VCaP (cell line): Measurements from ENCODE around the gene DARS1.

Experiments used
- H3K27ac ChIP-seq: fragments of 450-650 bp; 2 replicates; pipeline ENCODE4 v1.5.1; 2017
- TF ChIP-seq, protein P1 (sequence below): fragments of 450-650 bp; conservative IDR thresholded peaks from 2 replicates; pipeline ENCODE4 v1.5.1; 2017; ENCODE audit warnings: mild to moderate bottlenecking, moderate library complexity

Gene DARS1

GRCh38 chr2:136015699-136016098, 30.3 kb upstream of the DARS1 start:
- H3K27ac ChIP-seq, result no peak overlapping the region
- TF ChIP-seq, protein P1, sequence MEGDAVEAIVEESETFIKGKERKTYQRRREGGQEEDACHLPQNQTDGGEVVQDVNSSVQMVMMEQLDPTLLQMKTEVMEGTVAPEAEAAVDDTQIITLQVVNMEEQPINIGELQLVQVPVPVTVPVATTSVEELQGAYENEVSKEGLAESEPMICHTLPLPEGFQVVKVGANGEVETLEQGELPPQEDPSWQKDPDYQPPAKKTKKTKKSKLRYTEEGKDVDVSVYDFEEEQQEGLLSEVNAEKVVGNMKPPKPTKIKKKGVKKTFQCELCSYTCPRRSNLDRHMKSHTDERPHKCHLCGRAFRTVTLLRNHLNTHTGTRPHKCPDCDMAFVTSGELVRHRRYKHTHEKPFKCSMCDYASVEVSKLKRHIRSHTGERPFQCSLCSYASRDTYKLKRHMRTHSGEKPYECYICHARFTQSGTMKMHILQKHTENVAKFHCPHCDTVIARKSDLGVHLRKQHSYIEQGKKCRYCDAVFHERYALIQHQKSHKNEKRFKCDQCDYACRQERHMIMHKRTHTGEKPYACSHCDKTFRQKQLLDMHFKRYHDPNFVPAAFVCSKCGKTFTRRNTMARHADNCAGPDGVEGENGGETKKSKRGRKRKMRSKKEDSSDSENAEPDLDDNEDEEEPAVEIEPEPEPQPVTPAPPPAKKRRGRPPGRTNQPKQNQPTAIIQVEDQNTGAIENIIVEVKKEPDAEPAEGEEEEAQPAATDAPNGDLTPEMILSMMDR, result no peak

GRCh38 chr2:136014411-136014810, 29.0 kb upstream of the DARS1 start:
- peak overlapping the region; percentile 62 for H3K27ac ChIP-seq
- TF ChIP-seq, protein P1, result no peak

DNA sequence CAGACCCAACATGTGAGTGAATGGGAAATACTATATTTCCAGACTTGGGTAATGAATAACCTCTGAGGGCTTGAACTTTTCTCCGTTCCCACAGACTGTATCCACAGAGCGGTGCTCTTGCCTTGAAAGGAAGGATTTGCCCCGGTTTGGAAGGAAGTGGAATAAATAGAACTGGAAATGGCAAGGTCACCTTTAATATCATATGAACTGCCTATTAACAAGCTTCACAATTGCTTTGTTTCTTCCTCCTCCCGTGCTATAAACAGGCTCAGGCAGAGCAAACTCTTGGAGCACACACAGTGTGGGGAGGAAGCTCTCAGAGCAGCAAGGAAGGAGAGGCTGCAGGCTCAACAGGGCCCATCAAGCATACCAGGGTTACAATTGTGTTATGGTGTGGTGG, 28.5 kb upstream of the DARS1 start:
- H3K27ac ChIP-seq, result peak overlapping the region; percentile 62
- TF ChIP-seq, protein P1, result peak; percentile 34; the same call in 1 of the 2 replicates

- TF ChIP-seq, protein P1, result no peak
- H3K27ac ChIP-seq, result no peak overlapping the region
Observed at GRCh38 chr2:136013136-136013685, 27.8 kb upstream of the DARS1 start.

DNA sequence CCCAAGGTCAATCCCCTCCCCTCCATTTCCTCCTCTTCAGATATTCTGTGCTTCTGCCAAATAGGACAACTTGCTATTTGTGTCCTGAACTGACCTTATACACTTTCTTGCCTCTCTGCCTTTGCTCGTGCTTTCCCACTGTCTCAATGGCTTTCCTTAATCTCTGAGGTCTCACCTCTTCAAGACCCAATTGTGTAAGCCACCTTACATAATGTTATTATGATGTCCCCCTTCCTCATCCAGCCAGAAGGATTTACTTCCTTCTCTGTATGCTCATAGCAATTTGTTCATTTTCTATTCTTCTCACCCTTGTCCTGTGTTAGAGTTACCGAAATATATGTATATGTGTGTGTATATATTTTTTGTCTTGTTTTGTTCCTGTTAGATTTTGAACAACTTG, 26.9 kb upstream of the DARS1 start:
- H3K27ac ChIP-seq, result no peak overlapping the region
- TF ChIP-seq, protein P1, result no peak

GRCh38 chr2:136010126-136010525, 24.7 kb upstream of the DARS1 start:
- TF ChIP-seq, protein P1, result no peak
- H3K27ac ChIP-seq, result no peak overlapping the region

DNA sequence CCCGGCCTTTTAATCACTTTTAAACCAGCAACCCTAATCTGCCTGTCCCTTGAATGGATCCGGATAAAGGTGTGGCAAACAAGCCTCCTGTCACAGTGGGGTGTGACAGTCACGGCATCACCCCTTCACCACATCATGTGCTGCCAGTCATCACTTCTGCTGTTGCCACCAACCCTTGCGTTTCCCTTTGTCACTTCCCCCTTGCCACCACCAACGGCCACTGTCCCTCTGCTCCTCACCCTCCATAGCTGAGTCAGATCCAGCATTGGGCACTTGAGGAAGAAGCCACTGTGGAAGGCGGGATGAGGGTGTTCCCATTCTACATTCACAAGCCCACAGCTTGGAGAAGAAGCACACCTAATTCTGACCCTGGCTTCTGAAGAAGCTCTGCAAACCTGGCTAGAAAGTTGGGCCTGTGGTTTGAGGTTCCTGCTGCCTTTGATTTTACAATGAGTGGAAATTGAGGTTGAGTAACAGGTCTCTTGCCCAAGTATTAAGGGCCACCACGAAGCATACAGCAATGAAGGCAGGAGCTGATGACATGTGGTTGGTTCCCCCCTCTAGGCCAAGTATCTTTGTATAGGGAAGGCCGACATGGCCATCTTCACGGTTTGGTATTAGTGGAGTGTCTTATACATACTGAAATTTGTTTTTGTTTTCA, 22.9 kb upstream of the DARS1 start:
- H3K27ac ChIP-seq, result no peak overlapping the region
- TF ChIP-seq, protein P1, result no peak
